HS-27A (cell line): ENCODE data around the gene MEIOSIN.
"Not testable (repeated sequence)": the region's sequence is repeated elsewhere in the genome, so short reads cannot be mapped to it uniquely, and the experiment has no call there.

Experiments used
- DNase-seq: peaks from one replicate; pipeline ENCODE4 v3.0.0-alpha.2; 2012; ENCODE audit warnings: low read depth, missing footprints

MEIOSIN gene

GRCh38 chr19:45720065-45720464, 13.2 kb upstream of the MEIOSIN start:
- not testable (repeated sequence) for DNase-seq

- not testable (repeated sequence) for DNase-seq
These were observed 4.6 kb upstream of the MEIOSIN start for GRCh38 chr19:45728683-45729082.

- DNase-seq = no peak
These were observed 3.4 kb upstream of the MEIOSIN start for GRCh38 chr19:45729800-45730290.

DNA sequence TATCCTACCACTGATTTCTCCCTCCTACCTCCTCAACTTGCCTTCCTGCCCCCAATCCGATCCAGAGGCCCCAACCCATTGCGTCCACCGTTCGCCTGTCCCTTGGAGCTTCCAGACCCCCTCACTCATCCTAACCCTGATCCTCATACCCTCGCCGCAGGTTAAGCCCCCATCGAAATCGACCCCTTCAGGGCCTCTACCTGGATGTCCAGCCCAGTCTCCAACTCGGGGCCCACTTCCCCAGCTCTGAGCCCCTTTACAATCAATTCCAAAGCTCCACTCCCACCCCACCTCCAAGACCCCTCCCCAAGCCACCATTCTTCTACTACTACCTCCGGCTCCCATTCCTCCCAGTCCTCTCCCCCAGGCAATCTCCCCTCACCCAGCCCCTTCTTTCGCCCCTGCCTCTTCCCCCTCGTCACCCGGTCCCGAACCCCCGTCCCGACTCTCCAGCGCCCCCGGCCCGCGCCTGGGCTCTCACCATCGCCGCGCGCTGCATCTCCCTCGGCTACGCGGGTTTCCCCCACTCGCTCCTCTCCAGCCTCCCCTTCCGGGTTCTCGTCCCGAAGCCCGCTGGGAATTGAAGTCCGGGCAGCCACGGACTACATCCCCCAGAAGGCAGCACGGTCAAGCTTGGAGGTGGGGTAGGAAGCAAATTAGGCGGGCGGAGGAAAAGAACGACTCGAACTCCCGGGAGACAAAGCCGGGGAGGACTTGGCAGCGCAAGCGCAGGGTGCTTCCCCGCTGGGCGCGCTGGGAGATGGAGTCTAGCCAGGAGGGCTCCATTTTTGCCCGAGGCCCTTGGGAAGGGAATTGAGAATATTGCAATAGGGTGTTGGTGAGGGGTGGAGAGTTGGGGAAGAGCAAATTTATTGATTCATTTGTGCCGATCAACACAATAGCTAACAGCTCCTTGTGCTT, 2.6 kb upstream of the MEIOSIN start, which contains the start of gene FBXO46:
Gene FBXO46, minus strand, starts transcription at position 529 of the 921 bp plus-strand sequence. CDS start 17,401 bp downstream, outside the sequence.
- peak; percentile 98 for DNase-seq

- no peak for DNase-seq
These were observed 6.5 kb downstream of the MEIOSIN start for GRCh38 chr19:45739498-45740439.

DNA sequence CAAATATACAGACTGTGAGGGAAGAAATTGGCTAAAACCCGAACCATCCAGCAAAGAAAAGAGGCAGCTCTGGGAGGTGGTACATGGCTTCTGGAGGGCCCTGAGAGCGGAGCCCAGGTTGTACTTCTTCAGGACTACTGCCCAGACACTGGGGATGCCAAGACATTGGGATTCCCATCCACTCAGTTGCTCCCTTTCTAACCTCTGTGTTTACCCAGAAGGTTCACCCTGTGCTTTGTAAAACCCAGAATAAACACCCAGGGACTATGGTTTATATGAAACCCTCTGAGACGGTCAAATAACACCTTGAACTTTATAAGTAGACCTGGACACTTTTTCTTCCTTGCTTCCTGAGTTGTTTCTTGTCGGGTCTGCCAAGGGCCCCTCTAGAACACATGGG, 9.7 kb downstream of the MEIOSIN start:
- no peak for DNase-seq

DNA sequence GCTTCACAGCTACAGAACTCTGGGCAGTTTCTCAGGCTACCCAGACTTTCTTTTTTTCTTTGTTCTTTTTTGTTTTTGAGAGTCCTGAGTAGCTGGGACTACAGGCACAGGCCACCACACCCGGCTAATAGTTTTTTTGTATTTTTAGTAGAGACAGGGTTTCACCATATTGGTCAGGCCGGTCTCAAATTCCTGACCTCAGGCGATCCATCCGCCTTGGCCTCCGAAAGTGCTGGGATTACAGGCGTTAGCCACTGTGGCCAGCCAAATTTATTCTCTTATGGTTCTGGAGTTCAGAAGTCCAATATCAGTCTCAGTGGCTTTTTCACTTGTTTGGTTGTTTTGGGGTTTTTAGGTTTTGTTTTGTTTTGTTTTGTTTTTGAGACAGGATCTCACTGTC, 12.4 kb downstream of the MEIOSIN start:
- DNase-seq = no peak

DNA sequence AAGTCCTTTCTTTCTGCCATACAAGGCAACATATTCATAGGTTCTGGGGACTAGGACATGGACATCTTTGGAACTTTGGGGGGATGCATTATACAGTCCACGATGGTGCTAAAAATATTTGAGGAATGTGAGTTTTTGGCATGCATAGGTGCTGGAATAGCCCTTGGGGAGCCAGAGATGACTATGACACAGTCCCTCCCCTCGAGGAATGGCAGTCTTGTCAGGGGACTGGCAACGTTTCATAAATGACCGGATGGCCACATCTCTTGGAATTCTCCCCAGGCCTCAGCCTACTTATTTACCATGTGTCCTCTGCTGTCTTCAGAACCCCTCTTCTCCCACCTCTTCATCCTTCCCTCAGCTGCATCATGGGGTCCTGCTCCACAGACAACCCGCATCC, 13.6 kb downstream of the MEIOSIN start:
- no peak for DNase-seq

GRCh38 chr19:45747513-45747912, 14.3 kb downstream of the MEIOSIN start:
- DNase-seq = no peak

- not testable (repeated sequence) for DNase-seq
These were observed 18.2 kb downstream of the MEIOSIN start for GRCh38 chr19:45751483-45751882.

GRCh38 chr19:45752639-45753038, 19.4 kb downstream of the MEIOSIN start:
- DNase-seq = no peak

DNA sequence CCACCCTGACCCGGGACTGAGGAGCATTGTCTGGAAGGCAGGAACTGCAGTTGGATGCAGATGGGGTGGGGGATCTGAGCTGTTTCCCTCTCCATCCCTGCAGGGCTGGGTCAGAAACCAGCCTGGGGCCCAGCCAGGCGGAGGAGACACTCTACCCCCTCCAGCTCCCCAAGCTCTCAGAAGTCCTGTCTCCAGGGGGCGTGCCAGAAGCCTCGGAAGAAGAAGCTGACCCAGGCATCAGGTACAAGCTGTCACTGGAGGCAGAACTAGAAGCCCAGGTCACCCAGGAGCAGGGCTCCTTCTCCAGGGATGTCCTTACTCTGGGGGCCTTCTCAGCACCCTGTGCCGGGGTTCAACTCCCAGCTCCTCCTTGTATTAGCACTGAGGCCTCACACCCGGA, 20.3 kb downstream of the MEIOSIN start:
- DNase-seq = no peak

GRCh38 chr19:45754323-45754722, 21.1 kb downstream of the MEIOSIN start:
- DNase-seq = no peak

- DNase-seq = no peak
These were observed 24.5 kb downstream of the MEIOSIN start for GRCh38 chr19:45757695-45758094.

DNA sequence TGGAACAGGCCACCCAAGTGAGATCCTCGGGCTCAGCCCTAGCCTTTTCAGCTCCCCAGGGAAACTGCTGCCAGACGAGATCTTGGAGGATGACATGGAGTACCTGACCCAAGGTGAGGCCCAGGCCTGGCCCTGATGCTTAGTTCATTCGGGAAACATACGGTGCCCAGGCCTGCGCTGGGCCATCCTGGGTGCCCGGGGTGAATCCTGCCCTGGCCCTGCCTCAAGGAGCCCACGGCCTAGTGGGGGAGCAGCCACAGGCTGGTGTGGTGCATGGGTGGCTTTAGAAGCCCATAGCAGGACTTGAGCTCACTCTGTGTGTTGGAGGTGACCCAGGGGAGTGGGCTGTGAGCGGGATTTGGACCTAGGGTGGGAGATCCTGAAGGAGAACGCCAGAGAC, 25.7 kb downstream of the MEIOSIN start:
- DNase-seq = no peak

- DNase-seq = no peak
These were observed 28.5 kb downstream of the MEIOSIN start for GRCh38 chr19:45761714-45762113.

DNA sequence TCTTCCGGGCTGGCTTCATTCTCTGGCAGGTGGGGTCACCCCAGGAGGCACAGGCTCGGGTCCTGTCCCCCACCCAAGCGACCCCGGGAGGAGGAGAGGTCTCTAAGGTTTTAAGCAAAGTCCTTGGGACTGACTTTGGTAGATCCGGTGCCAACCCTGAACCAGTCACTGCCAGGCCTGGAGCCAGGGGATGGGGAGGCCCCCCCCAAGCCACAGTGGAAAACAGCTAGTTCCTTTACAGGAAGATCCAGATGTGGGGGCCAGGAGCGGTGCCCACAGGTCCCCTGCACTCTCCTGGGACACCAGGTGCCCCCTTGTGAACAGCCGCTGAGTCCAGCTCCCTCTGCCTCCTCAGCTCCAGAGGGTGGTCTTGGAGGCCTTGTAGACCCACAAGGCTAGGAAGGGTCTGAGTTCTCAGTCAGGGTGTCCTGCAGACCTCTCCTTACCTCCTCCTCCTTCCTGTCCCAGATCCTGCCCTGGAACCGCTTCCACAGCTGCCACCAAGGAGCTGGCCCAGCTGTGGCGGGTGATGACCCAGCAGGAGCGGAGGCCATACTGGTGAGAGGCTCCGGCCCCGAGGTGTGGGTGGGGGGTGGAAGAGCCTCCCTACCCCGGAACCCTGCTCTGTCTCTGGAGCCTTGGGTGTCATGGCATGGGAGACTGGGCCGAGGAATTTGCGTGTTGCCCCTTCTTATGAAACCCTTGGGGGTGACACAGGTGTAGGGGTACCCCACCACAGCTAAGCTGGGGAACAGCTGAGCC, 29.8 kb downstream of the MEIOSIN start:
- no peak for DNase-seq

DNA sequence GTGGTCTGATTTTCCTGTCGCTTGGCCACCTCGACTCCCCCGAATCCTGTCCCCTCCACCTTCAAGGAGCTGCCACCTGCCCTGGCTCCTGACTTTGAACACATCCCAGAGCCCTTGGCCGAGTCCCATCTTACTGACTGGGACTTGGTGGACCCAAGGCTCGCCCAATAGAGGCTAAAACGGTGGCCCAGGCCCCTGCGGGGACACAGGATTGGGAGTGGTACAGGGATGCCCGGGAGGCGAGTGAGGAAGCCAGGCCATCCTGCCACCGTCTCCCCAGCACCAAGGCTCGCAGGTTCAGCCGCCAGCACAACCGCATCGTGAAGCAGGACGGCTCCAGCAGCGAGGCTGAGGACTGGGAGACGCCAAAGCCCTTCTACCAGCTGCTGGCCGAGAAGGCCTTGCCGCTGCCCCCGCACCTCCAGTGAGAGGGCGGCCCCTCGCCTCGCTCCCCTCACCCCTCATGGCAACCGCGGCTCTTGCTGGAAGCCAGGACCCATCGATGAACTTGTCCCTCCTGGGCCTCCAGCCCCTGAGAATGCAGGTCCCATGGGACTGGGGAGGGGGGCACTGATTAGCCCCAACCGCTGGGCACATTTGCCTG, 30.6 kb downstream of the MEIOSIN start:
- DNase-seq = no peak

GRCh38 chr19:45764475-45764874, 31.2 kb downstream of the MEIOSIN start:
- no peak for DNase-seq

- no peak for DNase-seq
These were observed 31.9 kb downstream of the MEIOSIN start for GRCh38 chr19:45764945-45765701.
